ENCODE results near the gene SLC25A21. TPM values are rescaled to one million over a fixed set of nuclear protein-coding genes. Genes with fewer than 3 reads are reported as not detected.

SLC25A21 gene
- polyA plus RNA-seq, 1 experiment: 1.5 TPM

GRCh38 chr14:36690311-36691040 is 481.9 kb downstream of the SLC25A21 start:
- DNase-seq (ENCODE audit: low read depth, low spot score): no peak
- no peak overlapping the region for H3K4me3 ChIP-seq (ENCODE audit: low read depth, low read length)
- ChIA-PET POLR2A (no interaction called here), CTCF (interaction anchor here (2.0 kb wide), 1 partner anchor 43 kb away, joined by 4 read pairs; no protein-coding TSS in a partner anchor)
- TF ChIP-seq, protein P1, sequence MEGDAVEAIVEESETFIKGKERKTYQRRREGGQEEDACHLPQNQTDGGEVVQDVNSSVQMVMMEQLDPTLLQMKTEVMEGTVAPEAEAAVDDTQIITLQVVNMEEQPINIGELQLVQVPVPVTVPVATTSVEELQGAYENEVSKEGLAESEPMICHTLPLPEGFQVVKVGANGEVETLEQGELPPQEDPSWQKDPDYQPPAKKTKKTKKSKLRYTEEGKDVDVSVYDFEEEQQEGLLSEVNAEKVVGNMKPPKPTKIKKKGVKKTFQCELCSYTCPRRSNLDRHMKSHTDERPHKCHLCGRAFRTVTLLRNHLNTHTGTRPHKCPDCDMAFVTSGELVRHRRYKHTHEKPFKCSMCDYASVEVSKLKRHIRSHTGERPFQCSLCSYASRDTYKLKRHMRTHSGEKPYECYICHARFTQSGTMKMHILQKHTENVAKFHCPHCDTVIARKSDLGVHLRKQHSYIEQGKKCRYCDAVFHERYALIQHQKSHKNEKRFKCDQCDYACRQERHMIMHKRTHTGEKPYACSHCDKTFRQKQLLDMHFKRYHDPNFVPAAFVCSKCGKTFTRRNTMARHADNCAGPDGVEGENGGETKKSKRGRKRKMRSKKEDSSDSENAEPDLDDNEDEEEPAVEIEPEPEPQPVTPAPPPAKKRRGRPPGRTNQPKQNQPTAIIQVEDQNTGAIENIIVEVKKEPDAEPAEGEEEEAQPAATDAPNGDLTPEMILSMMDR (IDR thresholded peaks at IDR 0.05; ENCODE audit: low read depth, low read length): no peak
- H3K27ac ChIP-seq (ENCODE audit: low read depth, low read length): no peak overlapping the region
- H3K27me3 ChIP-seq (ENCODE audit: control insufficient read depth, insufficient read depth, low read length): no peaks in the 10 kb centered on the region
- H3K9me3 ChIP-seq (ENCODE audit: control insufficient read depth, insufficient read depth, low read length): no peaks in the 10 kb centered on the region

- CTCF ChIA-PET: no interaction called here
- POLR2A ChIA-PET: no interaction called here
- DNase-seq (ENCODE audit: low read depth, low spot score): no peak
- H3K27me3 ChIP-seq (ENCODE audit: control insufficient read depth, insufficient read depth, low read length): no peaks in the 10 kb centered on the region
- H3K4me3 ChIP-seq (ENCODE audit: low read depth, low read length): no peak overlapping the region
- H3K9me3 ChIP-seq (ENCODE audit: control insufficient read depth, insufficient read depth, low read length): no peaks in the 10 kb centered on the region
- H3K27ac ChIP-seq (ENCODE audit: low read depth, low read length): no peak overlapping the region
- TF ChIP-seq, protein P1 (IDR thresholded peaks at IDR 0.05; ENCODE audit: low read depth, low read length): no peak
These were observed 487.5 kb downstream of the SLC25A21 start for GRCh38 chr14:36684946-36685345.

- ChIA-PET POLR2A (no interaction called here), CTCF (no interaction called here)
- Histone ChIP-seq H3K4me3 (ENCODE audit: low read depth, low read length) (no peak overlapping the region), H3K9me3 (ENCODE audit: control insufficient read depth, insufficient read depth, low read length) (no peaks in the 10 kb centered on the region), H3K27me3 (ENCODE audit: control insufficient read depth, insufficient read depth, low read length) (no peaks in the 10 kb centered on the region), H3K27ac (ENCODE audit: low read depth, low read length) (no peak overlapping the region)
- TF ChIP-seq, protein P1 (IDR thresholded peaks at IDR 0.05; ENCODE audit: low read depth, low read length): no peak
- no peak for DNase-seq (ENCODE audit: low read depth, low spot score)
These were observed 489.2 kb downstream of the SLC25A21 start for GRCh38 chr14:36683083-36683724.

DNA sequence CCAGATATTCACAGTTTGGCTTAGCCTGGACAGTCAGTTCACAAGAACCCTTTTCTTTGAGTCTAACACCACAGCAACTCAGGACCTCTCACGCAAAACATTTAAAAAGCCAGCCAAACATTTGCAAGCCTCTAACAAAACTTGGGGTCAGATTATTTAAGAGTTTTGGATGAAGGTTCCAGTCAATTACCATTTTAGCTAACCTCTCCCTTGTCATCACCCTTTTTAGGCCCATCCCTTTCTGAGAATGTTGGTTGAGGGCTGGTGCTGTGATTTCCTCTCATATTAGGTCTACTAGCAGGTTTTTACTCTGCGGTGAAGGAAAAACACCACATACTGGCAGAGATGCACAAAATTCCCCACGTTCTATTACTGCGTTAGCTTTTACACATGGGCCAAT is 490.1 kb downstream of the SLC25A21 start:
- TF ChIP-seq, protein P1 (IDR thresholded peaks at IDR 0.05; ENCODE audit: low read depth, low read length): no peak
- no peak overlapping the region for H3K27ac ChIP-seq (ENCODE audit: low read depth, low read length)
- no peaks in the 10 kb centered on the region for H3K9me3 ChIP-seq (ENCODE audit: control insufficient read depth, insufficient read depth, low read length)
- no peak for DNase-seq (ENCODE audit: low read depth, low spot score)
- H3K27me3 ChIP-seq (ENCODE audit: control insufficient read depth, insufficient read depth, low read length): no peaks in the 10 kb centered on the region
- no peak overlapping the region for H3K4me3 ChIP-seq (ENCODE audit: low read depth, low read length)
- CTCF ChIA-PET: interaction anchor here (1.1 kb wide), 1 partner anchor 128 kb away, joined by 3 read pairs; no protein-coding TSS in a partner anchor
- POLR2A ChIA-PET: no interaction called here

DNA sequence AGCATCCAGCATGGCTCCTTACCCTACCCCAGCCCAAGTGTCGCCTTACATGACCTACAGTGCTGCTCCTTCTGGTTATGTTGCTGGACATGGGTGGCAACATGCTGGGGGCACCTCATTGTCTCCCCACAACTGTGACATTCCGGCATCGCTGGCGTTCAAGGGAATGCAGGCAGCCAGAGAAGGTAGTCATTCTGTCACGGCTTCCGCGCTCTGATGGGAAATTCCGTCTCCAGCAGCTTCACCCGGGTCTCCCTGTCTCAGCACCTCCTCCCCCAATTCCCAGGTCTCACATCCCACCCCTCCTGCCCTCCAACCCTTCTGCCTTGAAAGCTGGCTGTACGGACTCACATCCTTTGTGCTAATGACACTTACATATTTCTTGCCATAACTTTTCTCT is 496.2 kb downstream of the SLC25A21 start:
- TF ChIP-seq, protein P1 (IDR thresholded peaks at IDR 0.05; ENCODE audit: low read depth, low read length): no peak

More for the DNA sequence above, 496.2 kb downstream of the SLC25A21 start:
- Histone ChIP-seq H3K9me3 (ENCODE audit: control insufficient read depth, insufficient read depth, low read length) (no peaks in the 10 kb centered on the region), H3K4me3 (ENCODE audit: low read depth, low read length) (no peak overlapping the region), H3K27ac (ENCODE audit: low read depth, low read length) (no peak overlapping the region), H3K27me3 (ENCODE audit: control insufficient read depth, insufficient read depth, low read length) (no peaks in the 10 kb centered on the region)
- ChIA-PET CTCF (no interaction called here), POLR2A (no interaction called here)
- no peak for DNase-seq (ENCODE audit: low read depth, low spot score)
